Fibroblast of villous mesenchyme (primary cell): Measurements from ENCODE around the gene CREB5. TPM values are rescaled to one million over a fixed set of nuclear protein-coding genes. Genes with fewer than 3 reads are reported as not detected.

Experiments used
- DNase-seq: peaks from one replicate; pipeline ENCODE4 v3.0.0-alpha.2; 2010; ENCODE audit warnings: low read depth
- H3K4me3 ChIP-seq: 2 replicates; pipeline ENCODE4 v1.5.1; 2011; ENCODE audit warnings: low read depth, mild to moderate bottlenecking, low read length
- total RNA-seq: library from RNA; depleted of rRNA; stranded (reverse); fragments of >200 nt; gene quantifications from 2 replicates; pipeline ENCODE4 v1.2.3, GENCODE V29; 2012
- TF ChIP-seq, protein P1 (sequence below): IDR thresholded peaks from 2 replicates; pipeline ENCODE4 v1.5.1; 2012; ENCODE audit warnings: low read depth, mild to moderate bottlenecking, low read length; ENCODE audit not compliant: insufficient read depth

The CREB5 gene
- total RNA-seq, 1 donor: 6.0 TPM

DNA sequence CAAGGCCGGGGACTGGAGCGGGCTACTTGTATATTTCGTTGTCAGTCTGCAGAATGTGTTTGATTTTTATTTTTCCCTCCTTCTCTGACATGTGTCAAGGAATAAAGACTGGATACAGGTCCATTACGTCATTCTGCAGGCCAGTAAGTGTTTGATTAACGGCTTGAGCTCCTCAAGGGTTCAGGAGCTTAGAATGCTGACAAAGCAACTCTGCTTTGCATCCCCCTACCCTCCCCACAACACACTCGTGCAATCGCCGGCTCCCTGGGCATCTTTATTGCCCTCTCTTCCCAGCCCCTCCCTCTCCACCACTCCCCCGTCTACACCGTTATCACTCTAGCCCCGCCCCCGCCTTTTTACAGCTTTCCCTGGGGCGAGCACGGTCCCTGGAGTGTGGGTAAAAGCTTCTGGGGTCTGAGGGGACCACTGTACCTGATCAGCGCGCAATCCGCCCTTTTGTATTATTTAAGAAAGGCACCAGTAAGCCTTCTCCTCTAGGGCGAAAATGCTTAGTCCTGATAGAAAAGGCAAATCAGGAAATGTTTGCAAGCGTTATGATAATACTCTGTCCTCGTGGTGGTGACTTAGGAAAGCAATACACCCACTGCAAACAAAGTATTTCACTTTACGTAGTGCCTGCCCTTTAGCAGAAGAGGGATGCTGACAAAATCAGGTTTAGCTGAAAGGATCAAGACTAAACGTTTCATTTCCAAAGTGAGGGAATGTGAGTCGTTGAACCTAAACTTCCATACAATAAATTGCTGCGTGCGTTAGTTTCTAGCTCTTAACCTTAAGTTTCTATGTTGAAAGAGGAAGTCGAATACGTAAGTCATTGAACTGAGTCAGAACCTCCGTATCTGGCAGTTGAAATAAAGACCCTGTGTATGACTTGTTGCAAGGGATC, 1.4 kb upstream of the CREB5 start:
- H3K4me3 ChIP-seq: peak overlapping the region; percentile 65
- TF ChIP-seq, protein P1, sequence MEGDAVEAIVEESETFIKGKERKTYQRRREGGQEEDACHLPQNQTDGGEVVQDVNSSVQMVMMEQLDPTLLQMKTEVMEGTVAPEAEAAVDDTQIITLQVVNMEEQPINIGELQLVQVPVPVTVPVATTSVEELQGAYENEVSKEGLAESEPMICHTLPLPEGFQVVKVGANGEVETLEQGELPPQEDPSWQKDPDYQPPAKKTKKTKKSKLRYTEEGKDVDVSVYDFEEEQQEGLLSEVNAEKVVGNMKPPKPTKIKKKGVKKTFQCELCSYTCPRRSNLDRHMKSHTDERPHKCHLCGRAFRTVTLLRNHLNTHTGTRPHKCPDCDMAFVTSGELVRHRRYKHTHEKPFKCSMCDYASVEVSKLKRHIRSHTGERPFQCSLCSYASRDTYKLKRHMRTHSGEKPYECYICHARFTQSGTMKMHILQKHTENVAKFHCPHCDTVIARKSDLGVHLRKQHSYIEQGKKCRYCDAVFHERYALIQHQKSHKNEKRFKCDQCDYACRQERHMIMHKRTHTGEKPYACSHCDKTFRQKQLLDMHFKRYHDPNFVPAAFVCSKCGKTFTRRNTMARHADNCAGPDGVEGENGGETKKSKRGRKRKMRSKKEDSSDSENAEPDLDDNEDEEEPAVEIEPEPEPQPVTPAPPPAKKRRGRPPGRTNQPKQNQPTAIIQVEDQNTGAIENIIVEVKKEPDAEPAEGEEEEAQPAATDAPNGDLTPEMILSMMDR: no peak
- DNase-seq: peak; percentile 73

DNA sequence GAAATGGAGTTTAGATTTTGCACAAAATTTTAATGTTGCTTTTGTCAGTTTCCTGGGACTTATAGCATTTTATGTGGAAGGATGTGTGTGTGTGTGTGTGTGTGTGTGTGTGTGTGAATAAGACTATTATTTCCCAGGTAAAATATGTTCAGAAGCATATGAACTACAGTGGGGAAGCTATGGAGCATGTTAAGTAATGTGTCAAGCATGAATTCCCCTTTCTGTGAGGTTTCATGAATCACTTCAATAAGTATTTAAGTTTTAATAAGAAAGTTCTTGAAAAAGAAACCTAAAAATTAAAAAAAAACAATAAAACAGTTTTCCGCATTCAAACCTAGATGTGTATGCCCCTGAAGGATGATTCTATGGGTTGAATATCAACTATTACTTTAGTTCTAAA, 693 bp downstream of the CREB5 start:
- TF ChIP-seq, protein P1: no peak
- H3K4me3 ChIP-seq: no peak overlapping the region
- DNase-seq: no peak

DNA sequence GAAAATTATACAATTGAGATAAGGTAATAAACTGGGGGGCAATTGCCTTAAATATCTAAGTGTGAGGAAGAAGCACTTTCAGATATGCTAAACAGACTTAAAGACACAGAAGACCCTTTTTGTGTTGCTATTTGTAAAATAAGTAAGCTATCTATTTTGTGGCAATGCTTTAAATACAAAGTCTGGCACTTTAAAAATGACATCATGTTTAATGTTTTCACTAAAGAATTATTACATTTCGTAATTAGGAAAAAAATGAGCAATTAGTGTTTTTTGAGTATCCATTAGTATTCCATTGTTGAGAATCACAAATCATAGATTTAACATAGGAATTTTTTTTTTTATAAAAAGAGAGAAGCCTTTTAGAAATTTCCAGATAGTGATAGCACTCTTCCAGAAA, 2.1 kb downstream of the CREB5 start:
- no peak overlapping the region for H3K4me3 ChIP-seq
- TF ChIP-seq, protein P1: no peak
- DNase-seq: no peak

DNA sequence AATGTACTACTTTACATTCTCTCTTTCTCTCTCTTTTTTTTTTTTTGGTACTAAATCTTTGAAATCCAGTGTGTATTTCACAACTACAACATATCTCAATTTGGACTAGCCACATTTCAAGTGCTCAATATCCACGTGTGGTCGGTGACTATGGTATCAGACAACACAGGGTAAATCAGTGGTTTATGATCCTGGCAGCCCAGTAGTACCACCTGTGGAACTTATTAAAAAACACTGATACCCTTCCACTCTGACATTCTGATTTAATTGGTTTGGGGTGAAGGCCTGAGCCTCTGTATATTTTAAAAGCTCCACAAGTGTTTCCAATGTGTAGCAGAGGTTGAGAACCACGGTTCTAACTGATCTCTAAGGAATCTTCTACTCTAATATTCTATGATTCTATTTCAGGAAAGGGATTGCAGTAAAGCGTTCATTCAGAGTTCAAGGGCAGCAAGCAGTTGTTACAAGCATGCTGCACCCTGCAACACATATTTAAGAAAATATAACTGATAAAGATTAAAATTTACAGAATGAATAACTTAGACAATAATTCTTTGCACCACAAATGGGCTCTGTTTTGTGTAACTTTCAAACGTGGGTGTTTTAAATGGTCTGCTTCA, 5.1 kb downstream of the CREB5 start:
- H3K4me3 ChIP-seq: no peak overlapping the region
- no peak for DNase-seq
- TF ChIP-seq, protein P1: no peak

DNA sequence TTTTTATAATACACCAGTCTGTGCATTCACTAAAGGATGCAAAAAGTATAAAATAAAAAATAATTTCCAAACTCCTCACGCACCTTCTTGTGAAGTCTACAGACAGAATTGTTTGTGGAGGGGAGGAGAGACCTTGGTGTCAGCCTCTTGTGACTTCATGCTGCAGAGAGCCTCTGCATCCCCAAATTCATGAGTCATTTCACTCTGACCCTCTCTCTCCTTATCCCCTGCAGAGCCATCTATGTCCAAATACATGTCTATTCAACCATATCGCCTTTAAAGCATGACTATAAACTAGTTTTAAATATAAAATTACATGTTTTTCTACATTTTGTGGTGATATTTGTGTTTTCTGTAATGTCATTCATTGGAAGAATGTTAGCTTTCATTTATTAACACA, 6.0 kb downstream of the CREB5 start:
- TF ChIP-seq, protein P1: no peak
- no peak overlapping the region for H3K4me3 ChIP-seq
- DNase-seq: no peak

DNA sequence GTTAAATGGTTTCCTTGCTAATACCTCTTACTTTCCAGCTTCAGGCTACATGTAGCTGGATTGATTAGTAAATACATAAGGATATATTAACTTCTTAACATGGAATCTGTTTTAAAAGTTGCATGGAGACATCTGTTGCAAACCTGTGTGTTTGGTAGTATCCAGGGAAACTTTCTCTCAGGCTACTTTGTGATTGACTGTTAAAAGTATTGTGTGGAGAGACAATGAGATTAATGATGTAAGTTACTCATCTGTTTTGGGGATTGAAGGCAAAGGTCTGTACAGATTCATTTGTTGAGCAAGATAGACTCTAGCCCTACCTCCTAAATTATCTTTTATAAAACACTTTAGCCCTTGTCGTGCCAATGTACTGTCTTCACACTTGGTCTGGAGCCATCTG, 6.6 kb downstream of the CREB5 start:
- TF ChIP-seq, protein P1: no peak
- no peak overlapping the region for H3K4me3 ChIP-seq
- peak; percentile 14 for DNase-seq

DNA sequence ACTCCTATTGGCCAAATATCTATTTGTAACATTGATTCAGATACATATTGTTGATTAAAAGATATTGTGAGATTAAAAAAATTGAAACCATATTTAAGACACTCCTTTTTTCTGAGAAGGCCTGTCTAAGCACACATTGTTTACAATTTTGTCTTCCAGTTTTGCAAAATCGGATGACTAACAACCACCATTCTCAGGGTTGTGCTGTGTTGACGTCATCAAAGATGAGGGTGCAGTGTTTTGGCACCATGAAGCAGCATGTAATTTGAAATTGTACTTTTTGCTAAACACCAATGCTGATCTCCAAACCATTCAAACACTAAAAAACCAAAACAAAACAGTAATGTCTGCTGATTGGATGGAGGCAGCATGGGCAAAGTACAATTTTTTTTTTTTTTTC, 7.4 kb downstream of the CREB5 start:
- DNase-seq: peak; percentile 90
- no peak overlapping the region for H3K4me3 ChIP-seq
- TF ChIP-seq, protein P1: no peak
